Measurements from ENCODE around the gene SPEG.
A peak's percentile ranks its signal among the peaks of the same experiment; 100 is the strongest.

SPEG gene

GRCh38 chr2:219396863-219397457 lies 37.7 kb upstream of the SPEG start:
- Histone ChIP-seq H3K36me3 (ENCODE audit: control insufficient read depth in 1 of 2, insufficient read depth in 2 of 2, low read length in 2 of 2) (no peaks in the 10 kb centered on the region), H3K27me3 (ENCODE audit: low read depth, low read length) (no peaks in the 10 kb centered on the region), H3K9me3 (ENCODE audit: control insufficient read depth in 1 of 2, low read length in 2 of 2) (no peaks in the 10 kb centered on the region), H3K4me3 (ENCODE audit: low read depth in 1 of 2, low read length in 2 of 2) (no peak overlapping the region), H3K4me1 (ENCODE audit: control insufficient read depth in 1 of 2, insufficient read depth in 2 of 2, low read length in 2 of 2) (peaks cover 0 to 4% of the 10 kb centered on the region in 2 donors), H3K27ac (ENCODE audit: low read length) (no peak overlapping the region)

- Histone ChIP-seq H3K4me3 (ENCODE audit: low read depth in 1 of 2, low read length in 2 of 2) (peak overlapping the region in 1 of 2 donors; percentile 16), H3K9me3 (ENCODE audit: control insufficient read depth in 1 of 2, low read length in 2 of 2) (no peaks in the 10 kb centered on the region), H3K27ac (ENCODE audit: low read length) (peak overlapping the region; percentile 7), H3K36me3 (ENCODE audit: control insufficient read depth in 1 of 2, insufficient read depth in 2 of 2, low read length in 2 of 2) (no peaks in the 10 kb centered on the region), H3K27me3 (ENCODE audit: low read depth, low read length) (no peaks in the 10 kb centered on the region), H3K4me1 (ENCODE audit: control insufficient read depth in 1 of 2, insufficient read depth in 2 of 2, low read length in 2 of 2) (peaks cover 4 to 8% of the 10 kb centered on the region in 2 donors)
Measured at GRCh38 chr2:219398721-219399363, 35.8 kb upstream of the SPEG start.

GRCh38 chr2:219399716-219400478 lies 34.7 kb upstream of the SPEG start:
- Histone ChIP-seq H3K4me3 (ENCODE audit: low read depth in 1 of 2, low read length in 2 of 2) (no peak overlapping the region), H3K36me3 (ENCODE audit: control insufficient read depth in 1 of 2, insufficient read depth in 2 of 2, low read length in 2 of 2) (no peaks in the 10 kb centered on the region), H3K9me3 (ENCODE audit: control insufficient read depth in 1 of 2, low read length in 2 of 2) (no peaks in the 10 kb centered on the region), H3K27ac (ENCODE audit: low read length) (no peak overlapping the region), H3K4me1 (ENCODE audit: control insufficient read depth in 1 of 2, insufficient read depth in 2 of 2, low read length in 2 of 2) (peaks cover 4 to 8% of the 10 kb centered on the region in 2 donors), H3K27me3 (ENCODE audit: low read depth, low read length) (no peaks in the 10 kb centered on the region)

- H3K27ac ChIP-seq (ENCODE audit: low read length): no peak overlapping the region
- no peak overlapping the region for H3K4me3 ChIP-seq (ENCODE audit: low read depth in 1 of 2, low read length in 2 of 2)
- no peaks in the 10 kb centered on the region for H3K9me3 ChIP-seq (ENCODE audit: control insufficient read depth in 1 of 2, low read length in 2 of 2)
- H3K27me3 ChIP-seq (ENCODE audit: low read depth, low read length): no peaks in the 10 kb centered on the region
- H3K4me1 ChIP-seq (ENCODE audit: control insufficient read depth in 1 of 2, insufficient read depth in 2 of 2, low read length in 2 of 2): peaks cover 4 to 8% of the 10 kb centered on the region in 2 donors
- H3K36me3 ChIP-seq (ENCODE audit: control insufficient read depth in 1 of 2, insufficient read depth in 2 of 2, low read length in 2 of 2): no peaks in the 10 kb centered on the region
Measured at GRCh38 chr2:219400562-219400961, 34.1 kb upstream of the SPEG start.

- Histone ChIP-seq H3K36me3 (ENCODE audit: control insufficient read depth in 1 of 2, insufficient read depth in 2 of 2, low read length in 2 of 2) (no peaks in the 10 kb centered on the region), H3K4me3 (ENCODE audit: low read depth in 1 of 2, low read length in 2 of 2) (no peak overlapping the region), H3K27me3 (ENCODE audit: low read depth, low read length) (no peaks in the 10 kb centered on the region), H3K9me3 (ENCODE audit: control insufficient read depth in 1 of 2, low read length in 2 of 2) (no peaks in the 10 kb centered on the region), H3K27ac (ENCODE audit: low read length) (no peak overlapping the region), H3K4me1 (ENCODE audit: control insufficient read depth in 1 of 2, insufficient read depth in 2 of 2, low read length in 2 of 2) (peaks cover 4 to 8% of the 10 kb centered on the region in 2 donors)
Measured at GRCh38 chr2:219401606-219402005, 33.0 kb upstream of the SPEG start.

- peak overlapping the region; percentile 24 for H3K27ac ChIP-seq (ENCODE audit: low read length)
- no peaks in the 10 kb centered on the region for H3K9me3 ChIP-seq (ENCODE audit: control insufficient read depth in 1 of 2, low read length in 2 of 2)
- no peak overlapping the region for H3K4me3 ChIP-seq (ENCODE audit: low read depth in 1 of 2, low read length in 2 of 2)
- no peaks in the 10 kb centered on the region for H3K36me3 ChIP-seq (ENCODE audit: control insufficient read depth in 1 of 2, insufficient read depth in 2 of 2, low read length in 2 of 2)
- H3K4me1 ChIP-seq (ENCODE audit: control insufficient read depth in 1 of 2, insufficient read depth in 2 of 2, low read length in 2 of 2): peaks cover 4 to 8% of the 10 kb centered on the region in 2 donors
- H3K27me3 ChIP-seq (ENCODE audit: low read depth, low read length): no peaks in the 10 kb centered on the region
Measured at GRCh38 chr2:219402665-219403515, 31.8 kb upstream of the SPEG start.

GRCh38 chr2:219403861-219404260 lies 30.8 kb upstream of the SPEG start:
- Histone ChIP-seq H3K4me1 (ENCODE audit: control insufficient read depth in 1 of 2, insufficient read depth in 2 of 2, low read length in 2 of 2) (peaks cover 0 to 8% of the 10 kb centered on the region in 2 donors), H3K27ac (ENCODE audit: low read length) (peak overlapping the region; percentile 24), H3K36me3 (ENCODE audit: control insufficient read depth in 1 of 2, insufficient read depth in 2 of 2, low read length in 2 of 2) (no peaks in the 10 kb centered on the region), H3K9me3 (ENCODE audit: control insufficient read depth in 1 of 2, low read length in 2 of 2) (no peaks in the 10 kb centered on the region), H3K27me3 (ENCODE audit: low read depth, low read length) (no peaks in the 10 kb centered on the region), H3K4me3 (ENCODE audit: low read depth in 1 of 2, low read length in 2 of 2) (no peak overlapping the region)

- peak overlapping the region in 1 of 2 donors; percentile 30 for H3K4me3 ChIP-seq (ENCODE audit: low read depth in 1 of 2, low read length in 2 of 2)
- no peaks in the 10 kb centered on the region for H3K27me3 ChIP-seq (ENCODE audit: low read depth, low read length)
- peaks cover 0 to 8% of the 10 kb centered on the region in 2 donors for H3K4me1 ChIP-seq (ENCODE audit: control insufficient read depth in 1 of 2, insufficient read depth in 2 of 2, low read length in 2 of 2)
- H3K9me3 ChIP-seq (ENCODE audit: control insufficient read depth in 1 of 2, low read length in 2 of 2): no peaks in the 10 kb centered on the region
- H3K36me3 ChIP-seq (ENCODE audit: control insufficient read depth in 1 of 2, insufficient read depth in 2 of 2, low read length in 2 of 2): no peaks in the 10 kb centered on the region
- peak overlapping the region; percentile 92 for H3K27ac ChIP-seq (ENCODE audit: low read length)
Measured at GRCh38 chr2:219404291-219404910, 30.2 kb upstream of the SPEG start.

- peak overlapping the region; percentile 92 for H3K27ac ChIP-seq (ENCODE audit: low read length)
- H3K27me3 ChIP-seq (ENCODE audit: low read depth, low read length): no peaks in the 10 kb centered on the region
- no peaks in the 10 kb centered on the region for H3K9me3 ChIP-seq (ENCODE audit: control insufficient read depth in 1 of 2, low read length in 2 of 2)
- H3K36me3 ChIP-seq (ENCODE audit: control insufficient read depth in 1 of 2, insufficient read depth in 2 of 2, low read length in 2 of 2): no peaks in the 10 kb centered on the region
- H3K4me1 ChIP-seq (ENCODE audit: control insufficient read depth in 1 of 2, insufficient read depth in 2 of 2, low read length in 2 of 2): peaks cover 0 to 8% of the 10 kb centered on the region in 2 donors
- peak overlapping the region in 1 of 2 donors; percentile 30 for H3K4me3 ChIP-seq (ENCODE audit: low read depth in 1 of 2, low read length in 2 of 2)
Measured at GRCh38 chr2:219404954-219405353, 29.7 kb upstream of the SPEG start.

- H3K4me1 ChIP-seq (ENCODE audit: control insufficient read depth in 1 of 2, insufficient read depth in 2 of 2, low read length in 2 of 2): peaks cover 0 to 8% of the 10 kb centered on the region in 2 donors
- H3K27ac ChIP-seq (ENCODE audit: low read length): peak overlapping the region; percentile 92
Measured at GRCh38 chr2:219405451-219405850, 29.2 kb upstream of the SPEG start.

More at GRCh38 chr2:219405451-219405850, 29.2 kb upstream of the SPEG start:
- H3K27me3 ChIP-seq (ENCODE audit: low read depth, low read length): no peaks in the 10 kb centered on the region
- H3K36me3 ChIP-seq (ENCODE audit: control insufficient read depth in 1 of 2, insufficient read depth in 2 of 2, low read length in 2 of 2): no peaks in the 10 kb centered on the region
- no peaks in the 10 kb centered on the region for H3K9me3 ChIP-seq (ENCODE audit: control insufficient read depth in 1 of 2, low read length in 2 of 2)
- H3K4me3 ChIP-seq (ENCODE audit: low read depth in 1 of 2, low read length in 2 of 2): peak overlapping the region in 1 of 2 donors; percentile 30
